HG03558 (cell line): ENCODE measurements around the gene PGM2.

Experiments
- ATAC-seq: cut with Tn5 transposase; IDR thresholded peaks from one replicate; pipeline ENCODE4 v1.9.1; 2021; ENCODE audit warnings: moderate number of reproducible peaks; ENCODE audit not compliant: unreplicated experiment; ENCODE audit errors: extremely low read depth

The PGM2 gene

DNA sequence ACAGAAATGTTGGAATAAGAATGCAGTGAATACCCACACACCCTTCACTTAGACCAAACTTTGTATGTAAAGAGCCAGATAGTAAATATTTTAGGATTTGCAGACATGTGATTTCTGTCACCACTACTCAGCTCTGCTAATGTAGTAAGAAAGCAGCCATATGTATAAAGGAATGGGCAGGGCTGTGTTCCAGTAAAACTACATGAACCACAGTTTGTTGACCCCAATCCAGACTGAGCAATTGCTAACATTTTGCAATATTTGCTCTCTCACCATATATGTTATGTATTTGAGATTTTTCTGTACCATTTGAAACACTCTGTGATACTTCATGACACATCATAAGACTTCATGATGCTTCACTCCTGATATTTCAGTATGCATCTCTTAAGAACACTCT lies 32.4 kb downstream of the PGM2 start:
- ATAC-seq = no peak

DNA sequence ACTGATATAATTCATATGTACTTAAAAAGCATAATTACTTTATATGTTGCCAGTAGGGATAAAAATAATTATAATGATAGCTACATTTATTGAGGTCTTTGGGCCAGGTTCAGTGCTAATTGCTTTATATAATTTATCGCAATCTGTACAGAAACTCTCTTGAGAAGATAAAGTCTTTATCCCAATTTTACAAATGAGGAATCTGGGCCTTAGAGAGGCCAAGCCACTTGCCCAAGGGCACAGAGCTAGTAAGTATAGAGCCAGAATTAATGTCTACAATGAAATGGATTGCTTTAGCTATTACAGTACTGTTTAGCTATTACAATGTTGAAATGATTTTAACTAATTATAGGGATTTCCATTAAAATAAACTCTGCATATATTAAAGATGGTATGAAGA lies 33.8 kb downstream of the PGM2 start:
- no peak for ATAC-seq

DNA sequence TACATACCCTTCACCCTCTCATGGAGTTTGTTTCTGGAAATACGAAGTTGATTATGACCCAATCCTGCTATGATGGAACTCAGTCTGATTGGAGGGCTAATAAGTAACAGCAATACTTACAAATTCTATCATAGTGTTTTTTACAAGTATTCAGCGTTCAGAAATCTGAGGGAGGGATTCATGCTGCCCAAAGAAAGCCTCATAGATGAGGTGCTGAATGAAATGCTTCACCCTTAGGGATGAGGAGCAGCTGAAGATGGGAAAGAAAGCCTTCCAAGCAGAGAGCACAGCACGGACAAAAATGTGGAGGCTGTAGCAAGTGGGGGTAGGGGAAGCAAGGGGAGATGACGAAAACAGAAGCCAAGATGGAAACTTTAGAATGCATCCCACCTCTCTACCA lies 36.5 kb downstream of the PGM2 start:
- ATAC-seq = no peak

DNA sequence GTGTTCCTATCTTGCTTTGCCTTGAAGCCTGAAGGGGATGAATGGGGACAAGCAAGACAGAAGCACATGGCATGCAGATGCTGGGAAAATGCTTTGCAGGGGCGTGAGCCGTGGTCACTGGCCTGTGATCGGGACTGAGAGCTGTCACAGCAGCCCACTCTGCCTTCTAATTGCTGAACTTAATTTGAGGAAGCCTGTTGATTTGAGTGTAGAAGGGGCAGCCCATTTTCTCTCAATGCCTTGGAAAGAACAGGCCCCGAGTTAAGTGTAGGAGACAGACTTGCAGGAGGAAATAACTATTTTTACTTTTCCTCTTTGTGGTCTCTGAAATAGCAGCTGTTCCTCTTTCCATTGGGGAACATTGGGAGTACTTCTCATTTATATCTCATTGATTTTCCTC lies 38.3 kb downstream of the PGM2 start:
- ATAC-seq = no peak

DNA sequence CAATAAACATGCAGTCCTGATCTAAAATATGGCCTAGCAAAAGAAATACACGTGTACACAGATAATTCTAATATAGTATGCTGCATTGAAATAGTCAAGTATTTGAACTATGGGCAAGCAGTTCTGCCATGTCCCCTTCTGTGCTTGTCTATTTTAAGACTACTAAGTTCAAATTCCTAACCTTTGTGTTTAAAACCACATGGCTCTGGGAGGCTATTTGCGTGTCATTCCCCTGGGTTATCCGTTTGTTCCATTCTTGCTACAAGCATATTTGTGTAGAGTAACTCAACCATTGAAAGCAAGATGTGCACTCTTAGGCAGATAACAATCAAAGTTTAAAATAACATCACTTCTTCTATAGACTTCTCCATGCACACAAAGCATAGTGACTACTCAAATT lies 39.0 kb downstream of the PGM2 start:
- no peak for ATAC-seq

DNA sequence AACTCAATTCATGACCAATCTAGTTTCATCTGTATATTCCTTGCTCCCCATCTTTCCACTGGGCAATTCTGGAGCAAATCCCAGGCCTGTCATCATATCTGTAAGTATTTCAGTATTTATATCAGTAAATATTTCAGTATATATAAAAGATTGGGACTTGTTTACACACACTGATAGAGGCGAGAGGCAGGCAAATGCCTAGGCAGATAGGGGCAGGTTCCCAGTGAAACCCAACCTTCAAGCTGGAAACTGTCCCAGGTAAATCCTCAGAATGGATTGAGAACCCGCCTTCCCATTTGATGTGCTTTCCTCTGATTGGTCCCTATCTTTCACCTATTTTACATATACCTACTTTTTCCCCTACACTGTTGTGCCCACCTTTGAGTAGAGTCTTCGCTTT lies 40.6 kb downstream of the PGM2 start:
- no peak for ATAC-seq

DNA sequence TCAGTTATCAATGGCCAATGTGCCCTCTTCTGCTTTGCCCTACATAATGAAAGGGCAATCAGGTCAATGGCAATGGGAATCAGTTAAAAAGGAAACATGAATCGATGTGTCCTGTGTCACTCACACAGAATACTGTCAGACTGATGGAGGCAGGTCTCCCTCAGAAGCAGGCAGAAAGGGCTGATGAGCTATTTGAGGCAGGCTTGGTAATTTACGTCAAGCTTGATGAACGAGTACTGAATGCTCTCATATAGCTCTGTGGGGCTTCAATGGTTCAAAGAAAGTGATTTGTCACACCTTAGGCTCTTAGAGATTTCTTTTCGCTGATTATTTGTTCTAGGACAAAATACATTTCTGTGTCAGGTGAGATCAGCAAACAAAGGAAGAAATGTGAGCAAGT lies 41.8 kb downstream of the PGM2 start:
- no peak for ATAC-seq

DNA sequence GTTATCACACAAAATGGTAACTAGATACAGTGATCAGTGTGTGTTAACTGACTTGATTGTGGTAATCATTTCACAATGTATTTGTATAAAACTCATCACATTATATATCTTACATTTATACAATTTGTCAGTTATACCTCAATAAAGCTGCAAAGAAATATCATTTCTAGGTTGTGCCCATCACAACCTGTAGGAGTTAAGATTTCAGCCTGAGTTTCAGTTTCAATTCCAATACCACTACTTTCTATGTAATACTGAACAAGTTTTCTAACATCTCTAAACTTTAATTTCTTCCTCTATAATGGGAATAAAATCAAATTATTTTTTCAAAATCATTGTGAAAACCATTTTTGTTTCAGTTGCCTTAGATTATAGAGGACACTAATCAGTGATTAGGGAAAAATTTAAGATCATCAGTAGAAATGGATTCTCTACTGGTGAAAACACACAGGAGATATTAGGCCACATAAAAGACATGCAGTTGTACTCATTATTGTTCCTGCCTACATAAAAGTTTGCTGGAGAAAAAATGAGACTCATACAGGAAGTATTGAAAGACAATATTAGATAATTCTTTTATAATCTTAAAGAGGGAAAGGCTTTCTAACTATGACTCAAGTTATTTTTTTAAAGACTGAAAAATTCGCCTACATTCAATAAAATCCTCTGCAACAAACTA lies 46.0 kb downstream of the PGM2 start:
- ATAC-seq = no peak

DNA sequence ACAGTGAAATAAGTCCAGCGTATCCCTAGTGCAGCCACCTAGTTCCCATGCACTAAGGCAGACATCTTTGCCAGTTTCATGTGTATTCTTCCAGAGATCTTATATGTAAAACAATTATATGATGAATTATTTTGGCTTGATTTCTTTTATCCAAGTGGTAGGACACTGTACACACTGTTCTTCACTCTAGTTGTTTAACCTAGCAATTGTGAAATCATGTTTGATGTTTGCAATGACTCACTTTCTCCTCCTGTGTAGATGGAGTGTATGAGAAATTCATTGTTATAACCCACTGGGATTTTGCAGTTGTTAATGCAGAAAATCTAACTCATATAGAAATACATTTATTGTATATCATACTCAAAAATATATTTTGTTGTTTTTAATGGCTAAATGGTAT lies 46.9 kb downstream of the PGM2 start:
- no peak for ATAC-seq

DNA sequence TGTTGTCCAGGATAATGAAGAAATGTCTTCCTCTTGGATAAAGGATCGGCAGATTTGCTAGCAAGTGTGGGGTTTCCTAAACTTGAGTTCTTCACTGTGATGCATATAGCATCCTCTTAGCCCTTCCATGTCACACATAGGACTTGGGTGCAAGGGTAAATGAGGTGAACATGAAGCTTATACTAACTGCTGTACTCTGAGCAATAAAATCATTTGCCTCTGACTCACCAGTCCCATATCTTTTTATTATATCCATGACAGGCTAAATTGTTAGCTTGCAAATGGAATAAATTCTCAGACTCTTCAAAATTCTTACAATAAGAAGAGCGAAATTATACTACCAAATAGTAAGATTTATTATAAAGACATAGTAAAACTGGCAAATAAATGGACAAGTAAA lies 49.7 kb downstream of the PGM2 start:
- ATAC-seq = no peak

DNA sequence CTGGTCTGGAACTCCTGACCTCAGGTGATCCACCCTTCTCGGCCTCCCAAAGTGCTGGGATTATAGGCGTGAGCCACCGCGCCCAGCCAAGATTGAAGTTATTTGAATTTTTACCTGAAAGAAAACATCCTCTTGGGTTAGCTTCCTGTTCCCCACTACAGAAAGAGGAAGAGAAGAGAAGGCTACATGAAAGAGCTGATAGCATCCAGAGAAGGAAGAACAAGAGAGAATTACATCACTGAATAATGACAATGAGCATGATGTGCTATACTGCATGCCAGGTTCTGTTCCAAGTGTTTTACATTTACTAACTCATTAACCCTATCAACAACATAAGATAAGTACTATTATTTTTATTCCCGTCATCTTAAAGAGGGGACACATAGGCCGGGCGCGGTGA lies 52.9 kb downstream of the PGM2 start:
- ATAC-seq = no peak

DNA sequence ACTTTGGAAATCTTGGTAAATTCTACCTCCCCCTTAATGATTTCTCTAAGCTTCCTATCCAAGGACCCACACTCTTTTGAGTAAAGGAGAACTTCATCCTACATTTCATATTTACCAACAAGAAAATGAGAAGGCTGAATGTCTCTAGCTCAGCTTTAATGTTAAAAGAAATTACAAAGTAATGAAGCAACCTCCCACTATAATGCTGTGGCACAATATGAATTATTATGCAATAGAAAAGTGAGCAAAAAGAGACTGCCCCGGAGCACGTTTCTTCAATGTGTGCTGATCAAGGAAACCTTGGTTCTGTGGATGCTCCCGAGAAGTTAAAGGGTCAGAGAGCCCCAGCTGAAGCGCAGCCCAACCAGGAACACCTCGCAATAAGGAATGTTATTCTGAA lies 55.3 kb downstream of the PGM2 start:
- ATAC-seq = no peak

DNA sequence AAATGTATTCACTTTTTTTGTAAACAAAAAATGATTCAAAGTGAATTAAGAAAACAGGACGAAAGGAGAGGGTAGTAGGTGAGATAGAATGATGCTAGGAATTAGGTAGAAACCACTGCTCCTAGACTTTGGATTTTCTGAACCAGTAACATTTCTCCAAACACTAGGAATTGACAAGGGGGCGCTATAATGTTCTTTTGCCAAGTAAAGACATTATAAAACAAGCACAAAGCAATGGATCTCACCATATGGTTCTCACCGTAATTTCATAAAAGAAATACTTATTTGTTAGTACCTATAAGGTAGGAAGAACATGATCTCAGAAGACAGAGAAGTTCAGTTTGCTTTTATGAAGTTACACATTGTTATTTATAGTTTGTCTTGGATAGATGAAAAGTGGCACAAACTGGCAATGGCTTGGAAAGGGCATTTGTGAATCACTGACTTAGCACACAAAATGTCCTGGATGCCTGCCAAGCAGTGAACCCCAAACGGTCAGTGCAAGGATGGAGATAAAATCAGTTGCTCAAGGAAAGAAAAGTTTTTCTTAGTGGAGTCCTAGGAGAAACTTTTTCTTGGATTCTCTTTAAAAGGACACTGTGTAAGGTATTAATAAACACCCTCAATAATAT lies 56.3 kb downstream of the PGM2 start:
- ATAC-seq = no peak

DNA sequence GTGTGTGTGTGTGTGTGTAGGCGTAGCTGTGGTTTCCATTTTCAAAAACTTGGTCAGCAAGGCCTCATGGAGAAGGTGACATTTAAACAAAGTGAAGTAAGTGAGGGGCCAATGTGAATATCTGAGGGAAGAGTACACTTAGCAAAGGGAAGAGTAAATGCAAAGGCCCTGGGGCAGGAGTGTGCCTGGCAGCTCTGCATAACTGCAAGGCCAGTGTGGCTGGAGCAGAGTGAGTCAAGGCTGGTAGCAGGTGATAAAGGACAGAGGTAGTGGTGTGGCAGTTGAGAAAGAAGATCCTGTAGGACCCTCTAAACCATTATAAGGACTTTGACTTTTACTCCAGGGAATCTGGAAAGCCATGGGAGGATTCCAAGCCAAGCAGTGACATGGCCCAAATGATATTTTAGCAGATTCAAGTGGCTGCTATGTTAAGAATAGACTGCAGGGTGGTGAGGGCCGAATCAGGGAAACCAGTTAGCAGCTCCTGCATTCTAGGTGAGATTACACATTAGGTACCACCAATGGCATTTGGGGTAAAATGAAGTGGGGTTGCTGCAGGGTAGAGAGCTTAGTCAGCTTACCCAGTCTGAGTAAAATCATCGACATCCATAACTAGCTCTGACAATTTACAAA lies 58.5 kb downstream of the PGM2 start:
- no peak for ATAC-seq

DNA sequence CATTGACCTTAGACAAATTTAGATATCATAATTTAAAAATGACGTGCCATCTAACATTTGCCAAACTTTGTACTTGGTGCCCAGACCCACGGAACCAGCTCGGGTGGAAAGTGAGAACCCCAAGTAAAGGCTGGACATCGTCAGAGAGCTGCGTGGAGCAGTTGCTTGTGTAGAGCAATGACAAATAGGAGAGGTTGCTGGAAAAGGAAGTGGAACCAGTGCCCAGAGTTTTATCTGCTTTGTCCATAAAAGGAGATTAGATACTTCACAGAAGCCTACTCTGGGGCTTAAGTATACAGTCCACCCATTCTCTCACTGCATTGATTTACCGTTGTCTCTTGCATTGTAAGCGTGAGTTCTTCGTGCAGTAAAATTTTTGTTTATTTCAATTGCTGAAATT lies 59.0 kb downstream of the PGM2 start:
- ATAC-seq = no peak

DNA sequence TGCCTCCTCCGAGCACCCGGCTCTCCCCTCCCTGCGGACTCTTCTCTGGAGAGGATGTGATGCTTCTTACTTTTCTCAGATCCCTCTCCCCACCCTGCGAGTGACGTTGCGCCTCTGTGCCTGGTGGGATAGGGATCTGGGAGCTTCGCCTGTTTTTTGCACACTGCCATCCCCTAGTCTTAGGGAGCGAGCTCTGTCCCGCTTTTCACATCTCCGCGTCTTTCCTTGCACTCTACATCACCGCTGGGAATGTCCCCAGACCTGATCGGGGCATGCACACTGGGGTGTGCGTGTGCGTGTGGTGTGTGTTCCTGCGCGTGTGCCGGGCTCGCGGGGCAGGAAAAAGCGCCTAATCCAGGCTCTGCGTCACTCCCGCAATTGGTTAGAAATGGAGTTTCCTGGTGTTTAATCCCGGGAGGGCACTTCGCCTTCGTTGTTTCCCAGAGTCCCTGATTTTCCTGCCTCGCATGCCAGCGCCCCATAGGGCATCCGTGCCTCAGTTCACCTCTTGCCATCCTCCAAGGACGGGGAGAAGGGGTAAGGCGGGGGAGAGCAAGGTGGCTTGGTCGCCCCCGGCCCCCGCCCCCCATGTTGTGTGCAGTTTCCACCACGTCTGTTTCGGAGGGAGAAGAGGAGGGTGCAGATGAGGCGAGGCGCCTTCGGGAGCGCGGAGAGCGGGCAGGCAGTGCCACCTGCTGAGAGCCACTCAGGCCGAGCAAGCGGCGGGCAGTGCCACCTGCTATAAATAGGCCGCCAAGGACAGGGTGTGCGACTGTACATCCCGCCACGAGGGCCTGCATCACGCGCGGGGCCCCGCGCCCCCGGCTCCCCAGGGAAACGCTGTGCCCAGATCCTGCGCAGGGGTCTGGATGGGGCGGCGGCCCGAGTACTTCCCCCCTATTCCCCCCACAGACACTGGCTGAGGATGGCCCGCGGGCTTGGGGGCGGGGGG lies 63.6 kb downstream of the PGM2 start:
- ATAC-seq = no peak

DNA sequence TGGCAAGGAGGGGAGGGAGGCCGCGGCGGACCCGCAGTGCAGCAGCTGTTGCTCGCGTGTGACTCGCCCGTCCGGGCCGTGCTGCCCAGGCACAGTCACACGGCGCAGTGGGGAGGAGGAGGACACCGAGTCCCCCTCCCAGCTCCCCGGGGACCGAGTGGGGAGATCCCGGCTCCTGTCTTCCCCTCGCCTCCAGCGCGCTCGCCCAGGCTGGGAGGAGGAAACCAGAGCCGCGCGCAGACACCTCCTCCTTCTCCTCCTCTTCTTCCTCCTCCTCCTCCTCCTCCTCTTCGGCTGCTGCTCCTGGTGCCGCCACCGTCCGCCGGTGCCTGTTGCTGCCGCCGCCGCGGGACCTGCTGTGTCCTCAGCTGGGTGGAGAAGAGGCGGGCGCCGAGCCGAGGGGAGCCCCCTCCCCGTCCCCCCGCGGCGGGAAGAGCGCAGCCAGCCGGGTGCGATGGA lies 64.3 kb downstream of the PGM2 start, which contains the start of gene TBC1D1:
Gene TBC1D1 (plus strand): TSS at position 284 of the 459 bp plus-strand sequence. CDS start 11,012 bp downstream, outside the sequence.
- ATAC-seq = peak; percentile 29

DNA sequence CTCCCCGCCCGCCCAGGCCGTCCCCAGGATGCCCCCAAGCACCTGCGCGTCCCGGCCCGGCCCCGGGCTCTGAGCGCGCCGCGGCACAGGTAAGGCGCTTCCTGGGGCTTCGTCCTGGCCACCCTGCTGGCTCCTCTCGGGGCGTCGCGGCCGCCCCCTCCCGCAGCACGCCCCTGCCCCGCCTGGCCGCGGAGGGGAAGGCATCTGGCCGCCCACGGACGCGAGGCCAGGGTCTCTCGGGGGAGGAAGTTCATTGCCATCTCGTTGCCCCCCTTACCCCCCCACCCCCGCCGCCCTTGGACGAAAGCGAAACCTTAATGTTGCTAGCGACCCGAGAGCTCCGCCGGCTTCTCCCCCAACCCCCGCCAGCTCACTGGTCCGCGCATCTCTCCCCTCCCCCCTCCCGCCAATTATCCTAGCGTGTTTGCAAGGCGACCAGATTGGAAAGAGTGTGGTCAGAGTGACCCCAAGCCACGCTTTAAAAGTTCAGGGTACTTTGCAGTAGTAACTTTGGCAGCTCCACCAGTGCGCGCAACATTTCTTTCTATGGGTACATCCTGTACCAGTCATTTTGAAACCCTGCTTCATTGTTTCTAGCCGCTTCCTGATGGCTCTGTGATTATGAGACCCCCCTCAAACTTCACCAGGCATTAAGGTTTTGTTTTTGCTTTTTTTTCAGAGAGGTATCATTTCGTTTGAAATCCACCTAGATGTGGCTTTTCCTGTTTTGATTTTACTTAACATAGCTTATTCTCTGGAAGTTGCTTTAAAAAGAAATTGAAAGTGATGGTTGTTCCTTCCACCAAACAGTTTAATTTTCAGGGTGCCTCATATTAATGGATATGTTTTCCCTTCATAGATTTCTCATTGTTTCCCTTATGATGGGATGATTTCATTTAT lies 65.0 kb downstream of the PGM2 start:
- peak; percentile 34 for ATAC-seq

DNA sequence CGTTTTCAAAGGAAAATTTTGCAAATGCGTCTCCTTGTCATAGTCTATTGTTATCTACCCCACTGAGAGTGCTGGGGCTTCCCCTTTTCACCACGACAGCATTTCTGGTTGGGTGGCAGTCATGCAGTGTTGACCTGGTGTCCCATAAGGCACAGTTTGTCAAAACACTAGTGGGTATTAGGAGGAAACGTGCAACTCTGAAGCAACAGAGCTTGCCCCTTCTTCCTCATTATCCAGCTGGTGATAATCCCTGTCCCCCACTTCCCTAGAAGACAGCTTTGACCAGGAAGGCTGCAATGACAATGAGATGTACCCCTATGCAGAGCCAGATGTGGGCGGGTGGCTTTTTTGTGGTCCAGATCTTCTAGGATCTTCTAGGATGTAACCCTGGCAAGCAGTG lies 66.2 kb downstream of the PGM2 start:
- no peak for ATAC-seq

DNA sequence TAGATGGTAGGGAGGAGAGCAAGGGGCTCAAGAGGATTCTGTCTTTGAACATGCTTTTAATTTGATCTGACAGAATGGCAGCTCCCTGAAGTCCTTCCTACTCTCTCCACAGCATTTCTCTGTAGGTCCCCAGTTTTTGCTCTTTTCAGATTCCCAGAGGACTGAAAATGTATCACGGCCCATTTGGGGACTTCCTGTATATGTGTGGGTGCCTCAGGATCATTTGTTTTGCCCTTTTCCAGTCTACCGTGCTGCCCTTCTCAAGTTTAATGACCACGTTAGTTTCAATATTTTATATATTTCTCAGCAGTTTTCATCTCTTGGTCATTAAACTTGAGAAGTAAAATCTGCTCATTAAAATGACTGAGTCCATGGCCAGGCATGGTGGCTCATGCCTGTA lies 66.7 kb downstream of the PGM2 start:
- ATAC-seq = no peak
